ENCODE results near the gene ADAP1.
"Not testable (repeated sequence)": the region's sequence is repeated elsewhere in the genome, so short reads cannot be mapped to it uniquely, and the experiment has no call there.

ADAP1 gene

DNA sequence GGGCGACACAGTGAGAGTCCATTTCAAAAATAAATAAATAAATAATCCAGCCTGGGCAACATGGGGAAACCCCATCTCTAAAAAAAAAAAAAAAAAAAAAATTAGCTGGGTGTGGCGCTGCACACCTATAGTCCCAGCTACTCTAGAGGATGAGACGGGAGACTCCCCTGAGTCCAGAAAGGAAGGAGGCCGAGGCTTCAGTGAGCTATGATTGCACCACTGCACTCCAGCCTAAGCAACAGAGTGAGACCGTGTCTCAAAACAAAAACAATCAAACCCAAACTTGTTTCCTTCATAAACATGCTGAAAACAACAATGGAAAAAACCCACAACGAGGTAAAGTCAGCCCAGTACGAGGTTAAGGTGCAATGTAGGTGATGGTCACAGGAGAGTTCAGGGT, 19.7 kb upstream of the ADAP1 start:
- no peak for DNase-seq

DNA sequence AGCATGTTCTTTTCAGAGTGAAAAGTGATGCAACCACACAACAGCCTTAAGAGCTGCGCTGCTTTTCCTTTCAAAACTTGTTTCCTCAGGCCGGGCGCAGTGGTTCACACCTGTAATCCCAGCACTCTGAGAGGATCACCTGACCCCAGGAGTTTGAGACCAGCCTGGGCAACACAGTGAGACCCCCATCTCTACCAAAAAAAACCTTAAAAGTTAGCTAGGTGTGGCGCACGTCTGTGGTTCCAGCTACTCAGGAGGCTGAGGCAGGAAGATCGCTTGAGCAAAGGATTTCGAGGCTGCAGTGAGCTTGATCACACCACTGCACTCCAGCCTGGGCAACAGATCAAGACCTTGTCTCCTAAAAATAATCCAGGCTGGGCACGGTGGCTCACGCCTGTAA, 18.8 kb upstream of the ADAP1 start:
- DNase-seq, result no peak

DNA sequence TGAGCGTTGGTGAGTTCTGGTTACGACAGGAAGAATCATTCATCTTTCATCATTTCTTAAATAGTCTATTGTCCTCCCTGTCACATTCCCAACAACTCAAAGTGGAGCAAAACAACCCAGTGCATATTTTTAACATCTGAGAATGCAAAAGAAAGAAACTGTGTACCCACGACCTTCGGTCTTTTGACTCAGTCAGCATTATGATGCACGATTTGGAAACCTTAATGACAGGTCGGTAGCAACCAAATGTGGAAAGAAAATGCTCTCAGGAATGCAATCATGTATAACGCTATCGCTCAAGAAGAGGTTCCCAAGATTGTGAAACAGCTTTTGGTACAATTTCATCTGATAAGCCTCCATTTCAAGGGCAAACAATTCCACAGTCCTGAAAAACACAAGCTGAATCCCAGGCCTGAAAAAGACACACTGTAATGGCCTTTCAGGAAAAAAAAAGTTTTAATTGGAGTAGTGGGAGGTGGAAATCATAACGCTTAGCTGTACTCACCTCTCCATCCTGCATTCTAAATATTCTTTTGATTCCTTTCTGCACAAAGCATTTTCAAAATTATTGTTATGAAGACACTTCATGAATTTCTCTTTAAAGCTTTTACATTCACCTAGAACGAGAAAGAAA, 18.3 kb upstream of the ADAP1 start:
- no peak for DNase-seq

GRCh38 chr7:972110-972509, 17.6 kb upstream of the ADAP1 start:
- no peak for DNase-seq

DNA sequence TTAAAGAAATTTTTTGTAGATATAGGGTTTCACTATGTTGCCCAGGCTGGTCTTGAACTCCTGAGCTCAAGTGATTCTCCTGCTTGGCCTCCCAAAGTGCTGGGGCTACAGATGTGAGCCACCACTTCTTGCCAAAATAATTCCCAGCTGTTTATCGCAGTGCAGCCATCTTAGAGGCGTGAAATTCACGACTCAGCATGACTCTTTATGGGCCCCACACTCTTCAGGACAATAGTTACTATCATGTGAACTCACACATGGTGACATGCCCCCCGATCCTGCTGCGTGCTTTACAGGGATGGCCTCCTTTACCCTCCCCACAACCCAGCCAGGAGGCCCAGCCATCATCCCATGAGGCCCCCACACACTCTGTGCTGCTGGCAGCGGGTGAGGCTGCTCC, 16.3 kb upstream of the ADAP1 start:
- no peak for DNase-seq

DNA sequence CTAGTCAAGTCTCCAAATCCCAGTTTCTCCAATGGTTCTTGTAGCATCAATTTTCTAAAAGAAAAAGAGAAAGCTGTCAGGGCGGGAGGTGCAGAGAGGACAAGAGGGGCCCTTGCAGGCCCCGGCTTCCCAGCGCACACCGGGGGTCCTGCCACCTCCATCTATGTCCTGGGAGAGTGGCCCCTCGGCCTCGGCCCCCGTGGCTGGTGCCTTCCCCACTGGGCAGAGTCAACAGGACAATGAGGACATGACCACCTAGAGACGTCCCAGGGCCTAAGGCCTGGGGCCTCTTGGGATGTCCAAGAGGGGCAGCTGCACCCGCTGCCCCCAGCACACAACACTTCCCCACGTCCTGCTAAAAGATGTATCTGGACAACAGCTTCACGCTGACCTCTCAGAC, 14.9 kb upstream of the ADAP1 start:
- no peak for DNase-seq

- no peak for DNase-seq
Measured at GRCh38 chr7:968205-969105, 14.0 kb upstream of the ADAP1 start.

DNA sequence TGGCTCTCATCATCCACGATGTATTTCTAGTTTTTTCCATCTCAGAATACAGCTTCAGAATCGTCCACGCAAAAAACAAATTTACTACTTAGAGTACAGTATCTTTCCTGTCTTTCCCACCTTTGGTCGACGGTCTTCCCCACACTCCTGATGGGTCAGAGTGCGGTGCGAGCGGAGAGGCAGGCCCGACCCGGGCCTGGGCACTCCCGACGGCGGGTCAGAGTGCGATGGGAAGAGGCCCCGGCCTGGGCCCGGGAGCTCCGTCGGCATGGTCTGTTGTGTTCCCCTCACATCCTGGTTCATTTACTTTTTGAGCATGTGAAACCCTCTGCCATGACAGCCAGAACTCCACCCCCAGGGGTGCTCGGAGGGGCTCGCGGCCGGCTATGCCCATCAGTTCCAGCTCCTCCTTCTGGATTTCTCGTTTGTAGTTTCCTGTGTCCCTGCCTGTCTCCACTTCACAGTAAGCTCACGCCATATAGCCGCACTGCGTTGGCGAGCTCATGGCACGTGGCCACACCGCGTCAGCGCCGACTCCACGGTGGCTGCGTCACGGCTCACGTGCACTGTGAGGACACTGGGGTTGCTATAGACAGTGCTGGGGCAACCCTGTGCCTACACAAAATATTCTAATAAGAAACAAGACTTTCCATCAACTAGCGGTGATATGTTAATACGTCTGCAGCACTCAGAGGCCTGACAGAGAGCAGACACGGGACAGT, 13.0 kb upstream of the ADAP1 start:
- DNase-seq, result no peak

DNA sequence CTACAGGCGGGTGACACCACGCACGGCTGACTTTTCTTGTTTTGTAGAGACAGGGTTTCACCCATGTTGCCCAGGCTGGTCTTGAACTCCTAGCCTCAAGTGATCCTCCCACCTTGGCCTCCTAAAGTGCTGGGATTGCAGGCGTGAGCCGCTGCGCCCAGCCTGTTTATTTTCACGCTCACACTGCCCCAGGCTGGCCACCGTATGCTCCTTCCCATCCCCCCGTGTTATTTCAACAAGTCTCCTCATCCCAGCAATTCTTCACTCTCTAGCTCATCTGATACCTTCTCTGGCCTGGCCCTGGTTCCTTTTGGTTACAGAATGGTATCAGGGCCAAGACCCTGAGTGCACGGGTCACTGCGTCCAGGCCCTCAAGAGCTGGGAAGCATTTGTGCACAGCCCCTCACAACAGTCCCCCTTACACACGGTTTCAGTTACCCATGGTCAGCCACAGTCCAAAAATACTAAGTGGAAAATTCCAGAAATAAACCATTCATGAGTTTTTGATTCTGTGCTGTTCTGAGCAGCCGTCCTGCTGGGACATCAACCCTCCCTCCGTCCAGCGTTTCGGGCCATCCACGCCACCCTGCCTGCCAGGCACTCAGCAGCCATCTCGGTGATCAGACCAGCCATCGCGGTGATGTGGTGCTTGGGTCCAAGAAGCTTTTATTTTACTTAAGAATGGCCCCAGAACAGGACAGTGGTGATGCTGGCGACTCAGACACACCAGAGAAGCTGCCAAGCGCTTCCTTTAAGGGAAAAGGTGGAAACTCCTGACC, 12.0 kb upstream of the ADAP1 start:
- DNase-seq, result no peak

DNA sequence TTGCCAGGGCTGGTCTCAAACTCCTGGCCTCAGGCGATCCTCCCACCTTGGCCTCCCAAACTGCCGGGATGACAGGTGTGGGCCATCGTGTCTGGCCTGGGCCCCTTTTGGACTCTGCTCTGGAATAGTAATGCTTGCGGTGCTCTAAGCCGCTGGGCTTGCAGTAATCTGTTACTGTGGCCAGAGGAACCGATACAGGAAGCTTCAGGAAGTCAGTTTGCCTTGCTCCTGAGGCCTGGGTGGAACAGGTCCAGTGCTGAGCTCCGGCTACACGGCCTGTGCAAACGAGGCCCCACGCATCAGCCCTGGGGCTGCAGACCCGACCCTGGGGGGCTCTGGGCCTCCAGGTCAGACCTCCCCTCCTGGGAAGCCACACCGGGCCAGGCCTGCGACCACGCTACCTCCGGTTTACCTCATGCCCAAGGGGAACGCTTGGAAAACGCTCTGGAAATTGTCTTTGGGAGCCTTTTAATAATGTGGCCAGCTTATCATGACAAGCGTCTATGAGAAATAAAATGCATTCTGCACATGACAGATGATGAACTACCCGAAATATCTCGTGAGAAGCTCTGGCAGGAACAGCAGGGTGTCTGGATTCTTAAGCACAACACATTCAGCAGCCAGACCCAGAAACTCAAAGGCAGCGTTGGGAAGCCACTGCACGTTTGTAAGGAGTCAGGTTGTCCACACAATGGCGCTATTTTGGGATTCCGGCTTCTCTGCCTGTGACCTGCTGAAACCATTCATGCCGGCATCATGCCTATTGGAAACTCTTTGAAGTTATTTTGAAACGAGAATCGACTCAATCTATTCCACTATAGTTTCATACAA, 10.1 kb upstream of the ADAP1 start:
- no peak for DNase-seq

DNA sequence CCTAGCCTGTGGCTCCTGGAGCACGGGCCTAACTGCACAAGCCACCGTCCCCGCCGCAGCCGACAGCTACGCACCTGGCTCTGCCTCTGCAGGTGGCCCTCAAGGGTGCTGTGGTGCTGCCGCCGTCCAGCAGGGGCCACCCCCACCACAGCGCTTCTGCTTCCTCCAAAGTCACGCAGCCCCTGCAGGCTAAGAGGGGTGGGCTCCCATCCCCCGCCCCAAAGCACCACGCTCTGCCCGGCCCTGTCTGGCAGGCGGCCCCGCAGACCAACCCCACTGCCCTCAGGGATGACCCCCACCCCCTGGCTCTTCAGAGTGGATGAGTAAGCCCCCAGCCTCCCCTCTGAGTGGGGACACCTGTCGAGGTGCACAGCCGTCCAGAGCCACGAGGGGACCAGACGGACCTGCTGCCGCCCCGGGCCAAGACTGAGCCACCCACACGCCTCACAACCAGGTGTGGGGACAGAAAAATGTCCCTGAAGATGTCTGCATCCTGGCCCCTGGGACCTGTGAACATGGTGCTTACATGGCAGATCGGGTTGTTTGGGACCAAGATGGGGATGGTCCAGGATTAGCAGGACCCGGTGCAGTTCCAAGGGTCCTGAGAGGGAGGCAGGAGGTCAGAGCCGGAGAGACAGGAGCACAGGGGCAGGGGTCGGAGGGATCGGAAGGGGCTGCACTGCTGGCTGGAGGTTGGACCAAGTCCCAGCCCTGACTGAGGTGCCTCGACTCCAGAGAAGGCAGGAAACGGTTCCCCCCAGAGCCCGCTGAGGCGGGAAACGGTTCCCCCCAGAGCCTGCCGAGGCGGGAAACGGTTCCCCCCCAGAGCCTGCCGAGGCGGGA, 9.0 kb upstream of the ADAP1 start:
- DNase-seq, result peak; percentile 10

DNA sequence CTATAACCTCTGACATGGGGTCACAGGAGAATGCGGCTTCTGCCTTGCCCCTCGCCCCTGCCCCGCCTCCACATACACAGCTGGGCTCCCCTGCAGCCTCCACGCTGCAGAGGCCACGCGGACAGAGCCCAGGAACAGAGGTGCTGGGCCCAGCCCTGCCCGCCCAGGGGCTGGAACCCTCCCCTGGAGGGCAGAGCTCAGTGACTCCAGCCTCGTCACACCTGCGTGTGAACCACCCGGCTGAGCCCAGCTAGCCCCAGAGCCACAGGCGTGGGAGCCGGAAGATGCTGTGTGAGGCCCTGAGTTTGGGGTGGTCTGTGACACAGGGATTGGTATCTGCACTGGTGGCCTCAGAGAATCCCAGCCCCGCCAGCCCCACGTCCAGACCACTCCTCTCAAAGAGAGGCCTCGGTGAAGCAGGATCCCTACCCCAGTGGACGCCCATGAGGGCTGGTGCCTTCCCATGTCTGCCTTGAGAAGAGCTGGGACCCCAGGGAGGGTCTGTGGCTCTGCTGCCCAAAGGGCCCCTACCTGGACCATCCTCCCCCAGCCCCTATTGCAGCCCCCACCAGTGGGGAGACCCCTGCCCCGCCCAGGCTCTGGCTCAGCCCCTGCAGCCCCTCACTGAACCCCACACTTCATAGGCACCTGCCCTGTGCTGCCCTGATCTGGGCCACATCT, 8.1 kb upstream of the ADAP1 start:
- DNase-seq, result no peak

DNA sequence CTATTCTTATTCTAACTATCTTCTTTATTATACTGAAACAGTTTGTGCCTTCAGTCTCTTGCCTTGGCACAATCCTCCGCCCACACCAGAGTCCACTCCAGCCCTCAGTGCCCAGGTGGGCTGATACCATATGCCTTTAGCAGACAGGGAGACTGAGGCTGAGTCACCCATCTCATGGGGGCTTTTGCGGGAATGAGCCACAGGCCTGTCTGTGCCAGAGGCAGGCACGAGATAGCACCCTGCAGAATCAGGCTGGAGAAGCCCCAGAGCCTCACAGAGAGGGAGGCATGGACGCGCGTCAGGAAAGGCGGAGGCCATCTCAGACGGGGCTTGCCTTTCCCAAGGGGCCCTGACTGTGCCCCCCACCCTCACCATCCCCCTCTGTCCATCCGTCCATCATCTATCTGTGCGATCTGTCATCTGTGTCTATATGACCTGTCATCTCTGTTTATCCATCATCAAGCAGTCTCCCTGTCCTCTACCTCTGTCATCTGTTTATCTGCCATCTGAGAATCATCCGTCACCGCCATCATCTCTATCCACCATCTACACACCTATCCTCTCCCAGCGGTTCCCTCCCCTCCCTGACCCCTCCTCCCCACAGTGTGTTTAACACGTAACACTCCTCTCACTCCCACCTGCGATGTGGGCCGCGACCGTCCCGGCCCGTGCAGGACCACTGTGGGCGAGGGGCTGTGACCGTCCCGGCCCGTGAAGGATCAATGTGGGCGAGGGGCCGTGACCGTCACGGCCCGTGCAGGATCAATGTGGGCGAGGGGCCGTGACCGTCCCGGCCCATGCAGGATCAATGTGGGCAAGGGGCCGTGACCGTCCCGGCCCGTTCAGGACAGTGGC, 7.3 kb upstream of the ADAP1 start:
- DNase-seq, result no peak

DNA sequence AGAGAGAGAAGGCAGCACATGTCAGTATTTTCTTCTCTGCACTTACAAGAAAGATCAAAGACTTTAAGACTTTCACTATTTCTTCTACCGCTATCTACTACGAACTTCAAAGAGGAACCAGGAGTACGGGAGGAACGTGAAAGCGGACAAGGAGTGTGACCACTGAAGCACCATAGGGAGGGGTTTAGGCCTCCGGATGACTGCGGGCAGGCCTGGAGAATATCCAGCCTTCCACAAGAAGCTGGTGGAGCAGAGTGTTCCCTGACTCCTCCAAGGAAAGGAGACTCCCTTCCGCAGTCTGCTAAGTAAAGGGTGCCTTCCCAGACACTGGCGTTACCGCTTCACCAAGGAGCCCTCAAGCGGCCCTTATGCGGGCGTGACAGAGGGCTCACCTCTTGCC, 6.5 kb upstream of the ADAP1 start:
- DNase-seq, result not testable (repeated sequence)

DNA sequence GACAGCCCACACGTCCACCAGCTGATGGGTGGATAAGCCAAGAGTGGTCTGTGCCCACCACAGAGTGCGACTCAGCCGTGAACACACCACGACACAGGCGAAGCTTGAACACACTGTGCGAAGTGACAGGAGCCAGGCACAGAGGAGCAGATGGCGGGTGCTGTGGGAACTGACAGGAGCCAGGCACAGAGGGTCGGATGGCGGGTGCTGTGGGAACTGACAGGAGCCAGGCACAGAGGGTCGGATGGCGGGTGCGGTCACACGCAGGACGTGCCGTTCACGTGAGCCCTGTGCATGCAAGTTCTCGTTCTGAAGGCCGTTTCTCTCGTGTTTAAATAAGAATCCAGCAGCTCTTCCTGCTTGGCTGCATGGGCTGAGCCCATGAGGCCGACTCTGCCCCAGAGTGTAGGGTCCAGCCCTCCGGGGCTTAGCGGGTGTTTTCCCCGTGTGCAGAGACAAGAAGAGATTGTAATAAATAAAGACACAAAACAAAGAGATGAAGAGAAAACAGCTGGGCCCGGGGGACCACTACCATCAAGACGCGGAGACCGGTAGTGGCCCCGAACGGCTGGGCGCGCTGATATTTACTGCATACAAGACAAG, 5.9 kb upstream of the ADAP1 start:
- no peak for DNase-seq

DNA sequence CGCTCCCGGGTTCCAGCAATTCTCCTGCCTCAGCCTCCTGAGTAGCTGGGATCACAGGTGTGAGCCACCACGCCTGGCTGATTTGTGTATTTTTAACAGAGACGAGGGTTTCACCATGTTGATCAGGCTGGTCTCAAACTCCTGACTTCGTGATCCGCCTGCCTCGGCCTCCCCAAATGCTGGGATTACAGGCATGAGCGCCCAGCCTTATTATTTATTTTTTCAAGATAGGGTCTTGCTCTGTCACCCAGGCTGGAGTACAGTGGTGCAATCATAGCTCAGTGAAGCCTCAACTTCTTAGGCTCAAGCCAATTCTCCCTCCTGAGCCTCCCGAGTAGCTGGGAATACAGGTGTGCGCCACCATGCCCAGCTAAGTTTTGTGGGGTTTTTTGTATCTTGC, 5.3 kb upstream of the ADAP1 start:
- not testable (repeated sequence) for DNase-seq

DNA sequence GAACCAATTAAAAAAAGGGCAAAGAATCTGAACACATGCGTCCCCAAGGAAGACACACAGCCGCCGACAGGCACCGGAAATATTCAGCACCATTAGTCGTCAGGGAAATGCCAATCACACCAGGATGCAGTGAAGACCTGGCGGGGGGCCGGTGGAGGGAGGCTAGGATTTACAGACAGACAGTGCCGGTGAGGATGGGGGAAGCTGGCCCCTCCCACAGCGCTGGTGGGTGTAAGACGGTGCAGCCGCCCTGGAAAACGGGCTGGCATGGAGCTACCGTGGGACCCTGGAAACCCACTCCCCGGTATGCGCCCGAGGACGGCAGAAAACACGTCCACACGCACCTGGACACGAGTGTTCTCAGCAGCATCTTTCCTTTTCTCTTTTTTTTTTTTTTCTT, 4.8 kb upstream of the ADAP1 start:
- DNase-seq, result no peak

GRCh38 chr7:958221-959200, 4.0 kb upstream of the ADAP1 start:
- DNase-seq, result no peak

All from activated naive CD4-positive, alpha-beta T cell treated with Interleukin-2 at 50 U/mL for 16 hours (primary cell).